NCI-H1092 treated with DMSO at 0.1 percent for 48 hours (cell line): ENCODE measurements around the gene MKS1.

ENCODE experiments used
- DNase-seq: peaks from one replicate; lab custom pipeline; 2025; lab: John Stamatoyannopoulos, UW

The MKS1 gene

GRCh38 chr17:58161566-58161965, 57.5 kb downstream of the MKS1 start:
- DNase-seq = no peak

- no peak for DNase-seq
Observed at GRCh38 chr17:58158181-58158580, 60.9 kb downstream of the MKS1 start.

- no peak for DNase-seq
Observed at GRCh38 chr17:58156839-58157803, 61.9 kb downstream of the MKS1 start.
